ENCODE results near the gene COG2. TPM values are rescaled to one million over a fixed set of nuclear protein-coding genes. Genes with fewer than 3 reads are reported as not detected.

The COG2 gene
- total RNA-seq, 1 experiment from 2014 or later = 21.5 TPM

- Histone ChIP-seq H3F3A (ENCODE audit: insufficient read depth, low read depth) (no peaks in the 10 kb centered on the region), H3K9me3 (ENCODE audit: insufficient read depth, low read depth) (no peaks in the 10 kb centered on the region; the same call in 1 of the 2 replicates), H3K4me2 (no peak overlapping the region), H3K4me1 (replicated peaks; ENCODE audit: insufficient read depth) (no peaks in the 10 kb centered on the region), H3K79me2 (ENCODE audit: low read depth) (no peaks in the 10 kb centered on the region), H3K36me3 (ENCODE audit: low read depth) (no peaks in the 10 kb centered on the region), H3K27ac (no peak overlapping the region), H3K9me2 (ENCODE audit: insufficient read depth) (no peaks in the 10 kb centered on the region), H3K27me3 (ENCODE audit: insufficient read depth, low read depth) (peaks cover 48% of the 10 kb centered on the region), H3K4me3 (no peak overlapping the region), H4K20me1 (ENCODE audit: insufficient read depth) (no peaks in the 10 kb centered on the region), H2AFZ (no peak overlapping the region)
- intact Hi-C loops (cut with micrococcal nuclease; ENCODE audit: unreplicated experiment) = no loop called here
- no peak for DNase-seq
- BruUV-seq (replicated peaks) = no TSS peak
- TF ChIP-seq EZH2 (IDR thresholded peaks at IDR 0.05; ENCODE audit: low read depth) (no peak), CTCF (conservative IDR thresholded peaks at IDR 0.05) (no peak)
- ChIA-PET CTCF (no interaction called here), POLR2A (ENCODE audit: unreplicated experiment) (no interaction called here)
Observed at GRCh38 chr1:230595181-230595580, 47.1 kb upstream of the COG2 start.

- intact Hi-C loops (cut with micrococcal nuclease; ENCODE audit: unreplicated experiment) = no loop called here
- Histone ChIP-seq H3K4me2 (no peak overlapping the region), H3K36me3 (ENCODE audit: low read depth) (no peaks in the 10 kb centered on the region), H3K4me3 (no peak overlapping the region), H3F3A (ENCODE audit: insufficient read depth, low read depth) (no peaks in the 10 kb centered on the region), H2AFZ (no peak overlapping the region), H3K9me2 (ENCODE audit: insufficient read depth) (no peaks in the 10 kb centered on the region), H3K9me3 (ENCODE audit: insufficient read depth, low read depth) (no peaks in the 10 kb centered on the region; the same call in 1 of the 2 replicates), H4K20me1 (ENCODE audit: insufficient read depth) (no peaks in the 10 kb centered on the region), H3K27ac (no peak overlapping the region), H3K79me2 (ENCODE audit: low read depth) (no peaks in the 10 kb centered on the region), H3K27me3 (ENCODE audit: insufficient read depth, low read depth) (peaks cover 45% of the 10 kb centered on the region), H3K4me1 (replicated peaks; ENCODE audit: insufficient read depth) (no peaks in the 10 kb centered on the region)
- ChIA-PET CTCF (no interaction called here), POLR2A (ENCODE audit: unreplicated experiment) (no interaction called here)
- TF ChIP-seq EZH2 (IDR thresholded peaks at IDR 0.05; ENCODE audit: low read depth) (no peak), CTCF (conservative IDR thresholded peaks at IDR 0.05) (no peak)
- no peak for DNase-seq
- BruUV-seq (replicated peaks) = no TSS peak
Observed at GRCh38 chr1:230596306-230596705, 46.0 kb upstream of the COG2 start.

- H3K9me3 ChIP-seq (ENCODE audit: insufficient read depth, low read depth) = no peaks in the 10 kb centered on the region; the same call in 1 of the 2 replicates
- H3K9me2 ChIP-seq (ENCODE audit: insufficient read depth) = no peaks in the 10 kb centered on the region
- no peak for DNase-seq
- no peaks in the 10 kb centered on the region for H3F3A ChIP-seq (ENCODE audit: insufficient read depth, low read depth)
- no peak overlapping the region for H2AFZ ChIP-seq
- H3K4me1 ChIP-seq (replicated peaks; ENCODE audit: insufficient read depth) = no peaks in the 10 kb centered on the region
- no peak overlapping the region for H3K4me3 ChIP-seq
- H3K27ac ChIP-seq = no peak overlapping the region
- no peaks in the 10 kb centered on the region for H3K79me2 ChIP-seq (ENCODE audit: low read depth)
- H4K20me1 ChIP-seq (ENCODE audit: insufficient read depth) = no peaks in the 10 kb centered on the region
- no peak for TF ChIP-seq EZH2 (IDR thresholded peaks at IDR 0.05; ENCODE audit: low read depth)
- no peak for TF ChIP-seq CTCF (conservative IDR thresholded peaks at IDR 0.05)
- no peaks in the 10 kb centered on the region for H3K36me3 ChIP-seq (ENCODE audit: low read depth)
- H3K4me2 ChIP-seq = no peak overlapping the region
- POLR2A ChIA-PET (ENCODE audit: unreplicated experiment) = no interaction called here
- intact Hi-C loops (cut with micrococcal nuclease; ENCODE audit: unreplicated experiment) = no loop called here
- BruUV-seq (replicated peaks) = no TSS peak
- H3K27me3 ChIP-seq (ENCODE audit: insufficient read depth, low read depth) = peaks cover 31% of the 10 kb centered on the region
- CTCF ChIA-PET = no interaction called here
Observed at GRCh38 chr1:230598745-230599144, 43.5 kb upstream of the COG2 start.

Measured in PC-9 (cell line).